ENCODE results near the gene TAF4.

- TF ChIP-seq POLR2A (IDR thresholded peaks at IDR 0.05; ENCODE audit: low read length) (no peak), GATA1 (IDR thresholded peaks at IDR 0.05; ENCODE audit: low read depth, low read length) (no peak)
Observed at GRCh38 chr20:61951695-61952533, 113.8 kb downstream of the TAF4 start.
